HepG2 (cell line): ENCODE results near the gene KLHL7. TPM values are rescaled to one million over a fixed set of nuclear protein-coding genes. Genes with fewer than 3 reads are reported as not detected.

Source experiments
- ATAC-seq: fragments of 200-7000 bp; cut with Tn5 transposase; 3 replicates; pipeline ENCODE4 v1.9.1; 2020; ENCODE audit warnings: mild to moderate bottlenecking, moderate library complexity
- BruUV-seq: library from RNA; stranded (reverse); fragments of 400-500 nt; replicated peaks from 2 replicates; lab custom pipeline; 2021; lab: Mats Ljungman, UMichigan
- CTCF ChIA-PET: fragments of 300-600 bp; formaldehyde crosslinking; extraction: SDS; loops from one replicate; lab custom pipeline; 2021; ENCODE audit warnings: low total read pairs, inconsistent platforms, low intra/inter-chr PET ratio; lab: Yijun Ruan, JAX
- POLR2A ChIA-PET: fragments of 350-600 bp; sonication (Branson Sonifier 250); formaldehyde crosslinking; loops from one replicate; lab custom pipeline; 2020; ENCODE audit warnings: antibody characterized with exemption, inconsistent platforms; lab: Yijun Ruan, JAX
- DNase-seq: peaks from one replicate; pipeline ENCODE4 v3.0.0-alpha.2; 2015; ENCODE audit warnings: low spot score
- FAIRE-seq: peaks from 3 replicates; lab custom pipeline; 2011; peaks lifted over from hg19 to GRCh38; lab: Jason Lieb, UNC
- H2AFZ ChIP-seq: one replicate; pipeline ENCODE4 v1.6.1; 2011; ENCODE audit warnings: low read length, inconsistent platforms
- H3K27ac ChIP-seq: fragments of 300-600 bp; 3 replicates; pipeline ENCODE4 v1.8.0; 2011; ENCODE audit warnings: mixed run types, mild to moderate bottlenecking, mixed read lengths, low read length, inconsistent platforms; ENCODE audit not compliant: insufficient read depth; ENCODE audit errors: extremely low read length
- H3K27me3 ChIP-seq, 2 experiments: fragments of 200-600 bp in 1 of 2; 2 replicates in 1 of 2; 3 replicates in 1 of 2; pipeline versions ENCODE4 v1.6.0 to v1.8.0; 2011; ENCODE audit warnings: low read length in 2 of 2, mild to moderate bottlenecking in 2 of 2, moderate library complexity in 2 of 2, inconsistent platforms in 1 of 2; ENCODE audit not compliant: insufficient read depth in 2 of 2, control insufficient read depth in 1 of 2
- H3K36me3 ChIP-seq, 2 experiments: fragments of 200-600 bp in 1 of 2; replicated peaks in 1 of 2; 2 replicates in 1 of 2; 3 replicates in 1 of 2; pipeline versions ENCODE4 v1.5.1 to v1.8.0; 2011; ENCODE audit warnings: low read length in 2 of 2, inconsistent platforms in 1 of 2; ENCODE audit not compliant: insufficient read depth in 2 of 2, control insufficient read depth in 1 of 2
- H3K4me1 ChIP-seq: 2 replicates; pipeline ENCODE4 v1.5.1; 2012; ENCODE audit warnings: low read length, inconsistent platforms; ENCODE audit not compliant: insufficient read depth
- H3K4me2 ChIP-seq: 2 replicates; pipeline ENCODE4 v1.6.0; 2011; ENCODE audit warnings: low read depth, low read length, inconsistent platforms
- H3K4me3 ChIP-seq, 3 experiments: fragments of 200-600 bp in 1 of 3; sonication (generic), shearing (Covaris generic) in 1 of 3; replicated peaks in 1 of 3; 2 replicates each; pipeline ENCODE4 v1.5.1; 2011 to 2016; ENCODE audit warnings: low read length in 3 of 3, inconsistent platforms in 2 of 3, low read depth in 2 of 3, mild to moderate bottlenecking in 2 of 3, control low read depth in 1 of 3, mixed read lengths in 1 of 3; ENCODE audit not compliant: insufficient read depth in 1 of 3
- H3K79me2 ChIP-seq: one replicate; pipeline ENCODE4 v1.6.1; 2011; ENCODE audit warnings: low read length, inconsistent platforms; ENCODE audit not compliant: insufficient read depth
- H3K9ac ChIP-seq: 2 replicates; pipeline ENCODE4 v1.6.0; 2011; ENCODE audit warnings: mild to moderate bottlenecking, low read depth, low read length, inconsistent platforms; ENCODE audit not compliant: insufficient read depth
- H3K9me3 ChIP-seq: 2 replicates; pipeline ENCODE4 v1.5.1; 2012; ENCODE audit warnings: mild to moderate bottlenecking, low read length
- H4K20me1 ChIP-seq: 2 replicates; pipeline ENCODE4 v1.6.0; 2011; ENCODE audit warnings: inconsistent platforms, mild to moderate bottlenecking, low read length, moderate library complexity; ENCODE audit not compliant: insufficient read depth
- CREM ChIP-seq, 2 experiments: sonication (generic) in 1 of 2; formaldehyde crosslinking in 1 of 2; IDR thresholded peaks; 2 replicates each; pipeline versions ENCODE4 v1.4.0 to v1.6.1; 2016 to 2020; ENCODE audit warnings: antibody characterized with exemption in 1 of 2, mild to moderate bottlenecking in 1 of 2, missing genetic modification reagents in 1 of 2
- CTCF ChIP-seq: sonication (generic); formaldehyde crosslinking; IDR thresholded peaks from 2 replicates; pipeline ENCODE4 v1.5.0; 2020; ENCODE audit warnings: mild to moderate bottlenecking, missing genetic modification reagents, moderate library complexity
- DNMT1 ChIP-seq: sonication (generic); formaldehyde crosslinking; IDR thresholded peaks from 2 replicates; pipeline ENCODE4 v1.5.1; 2020; ENCODE audit warnings: mild to moderate bottlenecking, missing genetic modification reagents
- GLI4 ChIP-seq: sonication (generic); formaldehyde crosslinking; IDR thresholded peaks from 2 replicates; pipeline ENCODE4 v1.5.1; 2020; ENCODE audit warnings: missing genetic modification reagents, mild to moderate bottlenecking, moderate library complexity, borderline replicate concordance
- NR2C2 ChIP-seq: sonication (generic); formaldehyde crosslinking; IDR thresholded peaks from 2 replicates; pipeline ENCODE4 v1.4.0; 2020; ENCODE audit warnings: missing genetic modification reagents, mild to moderate bottlenecking, moderate library complexity, borderline replicate concordance
- PCBP2 ChIP-seq: fragments of 200-400 bp; formaldehyde crosslinking; optimal IDR thresholded peaks from 2 replicates; pipeline ENCODE3; 2018; ENCODE audit warnings: low read length, low read depth; ENCODE audit not compliant: poor library complexity, severe bottlenecking
- PTBP1 ChIP-seq: fragments of 200-400 bp; formaldehyde crosslinking; IDR thresholded peaks from 2 replicates; pipeline ENCODE4 v1.6.1; 2018; ENCODE audit warnings: low read length, low read depth; ENCODE audit not compliant: poor library complexity, severe bottlenecking
- SIX4 ChIP-seq: sonication (generic); formaldehyde crosslinking; IDR thresholded peaks from 2 replicates; pipeline ENCODE4 v1.4.0; 2020; ENCODE audit warnings: missing genetic modification reagents
- ZNF343 ChIP-seq: sonication (generic); formaldehyde crosslinking; IDR thresholded peaks from 2 replicates; pipeline ENCODE4 v1.4.0; 2020; ENCODE audit warnings: mild to moderate bottlenecking, missing genetic modification reagents
- ZSCAN29 ChIP-seq: sonication (generic); formaldehyde crosslinking; conservative IDR thresholded peaks from 2 replicates; pipeline ENCODE4 v1.4.0; 2020; ENCODE audit warnings: mild to moderate bottlenecking, missing genetic modification reagents
- ZSCAN5A ChIP-seq: sonication (generic); formaldehyde crosslinking; IDR thresholded peaks from 2 replicates; pipeline ENCODE4 v1.8.0; 2022; ENCODE audit warnings: mild to moderate bottlenecking, missing genetic modification reagents, borderline replicate concordance
- WGBS: methylation state at CpG from one replicate; pipeline ENCODE4 v1.1.6; 2017; ENCODE audit warnings: low lambda C conversion rate; 5-methylcytosine and 5-hydroxymethylcytosine counted together
- in situ Hi-C: cut with HindIII; loops from 2 replicates; pipeline ENCODE4 v1.10.0; 2017; ENCODE audit warnings: low pct_unique_long_range_greater_than_20kb; ENCODE audit not compliant: extremely low pct_ligation_motif_present
- intact Hi-C: fragments of 100-400 bp; cut with micrococcal nuclease; formaldehyde crosslinking; loops from one replicate; pipeline ENCODE4 v1.10.0; 2022; ENCODE audit not compliant: unreplicated experiment
- polyA plus RNA-seq, 8 experiments: library from polyadenylated mRNA; depleted of rRNA in 3 of 8; stranded (reverse) in 7 of 8; unstranded in 1 of 8; fragments of >200 nt; fragmentation: Illumina TruSeq in 4 of 8; extraction: Trizol in 4 of 8; gene quantifications; 2 replicates each; pipeline versions ENCODE4 v1.2.1 to v1.2.3, GENCODE V29; 2011 to 2016; ENCODE audit warnings: low read depth in 4 of 8, missing spikeins in 1 of 8, mixed read lengths in 1 of 8; ENCODE audit not compliant: insufficient read depth in 1 of 8
- total RNA-seq, 5 experiments: library from RNA; depleted of rRNA; stranded (reverse); fragments of >200 nt; fragmentation: Illumina TruSeq; extraction: Trizol; gene quantifications; 2 replicates each; pipeline ENCODE4 v1.2.3, GENCODE V29; 2016; ENCODE audit warnings: low read depth in 1 of 5
- TF ChIP-seq, protein P1 (sequence below): sonication (generic); formaldehyde crosslinking; IDR thresholded peaks from 2 replicates; pipeline ENCODE4 v1.5.1; 2020; ENCODE audit warnings: mild to moderate bottlenecking, missing genetic modification reagents, moderate library complexity

The KLHL7 gene
- total and polyA plus RNA-seq, 2 of the 13 experiments (the other 11 are each of a cell fraction or from before 2014, with no cell fraction given): 16.2 to 34.4 TPM

GRCh38 chr7:23220690-23221305 is 115.2 kb downstream of the KLHL7 start:
- H3K4me2 ChIP-seq: no peak overlapping the region
- no peak for TF ChIP-seq ZNF343 (CRISPR knock-in tag)
- TF ChIP-seq GLI4 (CRISPR knock-in tag): no peak
- TF ChIP-seq, protein P1, sequence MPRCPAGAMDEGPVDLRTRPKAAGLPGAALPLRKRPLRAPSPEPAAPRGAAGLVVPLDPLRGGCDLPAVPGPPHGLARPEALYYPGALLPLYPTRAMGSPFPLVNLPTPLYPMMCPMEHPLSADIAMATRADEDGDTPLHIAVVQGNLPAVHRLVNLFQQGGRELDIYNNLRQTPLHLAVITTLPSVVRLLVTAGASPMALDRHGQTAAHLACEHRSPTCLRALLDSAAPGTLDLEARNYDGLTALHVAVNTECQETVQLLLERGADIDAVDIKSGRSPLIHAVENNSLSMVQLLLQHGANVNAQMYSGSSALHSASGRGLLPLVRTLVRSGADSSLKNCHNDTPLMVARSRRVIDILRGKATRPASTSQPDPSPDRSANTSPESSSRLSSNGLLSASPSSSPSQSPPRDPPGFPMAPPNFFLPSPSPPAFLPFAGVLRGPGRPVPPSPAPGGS (CRISPR knock-in tag): no peak
- no peak for TF ChIP-seq DNMT1 (CRISPR knock-in tag)
- intact Hi-C loops (no loop called here), in situ Hi-C loops (no loop called here)
- DNase-seq (no peak), ATAC-seq (no peak), FAIRE-seq (no peak)
- no peak overlapping the region for H3K4me3 ChIP-seq
- ChIA-PET CTCF (no interaction called here), POLR2A (no interaction called here)
- WGBS: 34% methylated on average over 9 of the region's 10 CpGs
- H2AFZ ChIP-seq: peak overlapping the region; percentile 19
- H3K79me2 ChIP-seq: no peaks in the 10 kb centered on the region
- peaks cover 0 to 4% of the 10 kb centered on the region in 2 experiments; a peak in 2 of 5 replicates for H3K27me3 ChIP-seq
- H3K36me3 ChIP-seq: no peaks in the 10 kb centered on the region
- H3K4me1 ChIP-seq: peaks cover 10% of the 10 kb centered on the region; the same call in 1 of the 2 replicates
- H4K20me1 ChIP-seq: no peaks in the 10 kb centered on the region
- H3K9me3 ChIP-seq: no peaks in the 10 kb centered on the region
- no TSS peak for BruUV-seq
- H3K27ac ChIP-seq: no peak overlapping the region
- no peak overlapping the region for H3K9ac ChIP-seq

GRCh38 chr7:23222439-23223030 is 117.0 kb downstream of the KLHL7 start:
- ChIA-PET CTCF (no interaction called here), POLR2A (no interaction called here)
- Histone ChIP-seq H3K27me3 (peaks cover 0 to 4% of the 10 kb centered on the region in 2 experiments; a peak in 2 of 5 replicates), H2AFZ (no peak overlapping the region), H3K79me2 (no peaks in the 10 kb centered on the region), H3K9ac (no peak overlapping the region), H3K36me3 (no peaks in the 10 kb centered on the region), H4K20me1 (no peaks in the 10 kb centered on the region), H3K27ac (no peak overlapping the region), H3K4me3 (no peak overlapping the region), H3K4me2 (no peak overlapping the region), H3K4me1 (peaks cover 10% of the 10 kb centered on the region; the same call in 1 of the 2 replicates), H3K9me3 (no peaks in the 10 kb centered on the region)
- intact Hi-C loops: no loop called here
- in situ Hi-C loops: no loop called here
- WGBS: 10% methylated on average over 5 of the region's 5 CpGs
- FAIRE-seq (no peak), DNase-seq (peak; percentile 5), ATAC-seq (peak; percentile 69)
- BruUV-seq: no TSS peak
- TF ChIP-seq ZSCAN5A (CRISPR knock-in tag) (no peak), SIX4 (CRISPR knock-in tag) (peak; percentile 62; the same call in 1 of the 2 replicates), CTCF (CRISPR knock-in tag) (peak; percentile 30), NR2C2 (CRISPR knock-in tag) (0 out of 2 replicates have a peak, but pooled peaks have one; percentile 51), ZSCAN29 (CRISPR knock-in tag) (no peak), PTBP1 (no peak), CREM (IDR thresholded peaks at IDR 0.05) (no peak), CREM (CRISPR knock-in tag; IDR thresholded peaks at IDR 0.05) (no peak), PCBP2 (no peak)
